Esophagus muscularis mucosa (tissue), 4 donors: ENCODE measurements around the gene TUT7.

ENCODE experiments used
- CTCF ChIP-seq, 3 experiments: fragments of 200-600 bp in 2 of 3; fragments of 450-650 bp in 1 of 3; sonication (generic) in 2 of 3; IDR thresholded peaks; one replicate each; pipeline ENCODE4 v1.5.1; 2017 to 2019; ENCODE audit warnings: antibody characterized with exemption in 3 of 3, mild to moderate bottlenecking in 2 of 3, moderate library complexity in 1 of 3
- EP300 ChIP-seq: sonication (generic); formaldehyde crosslinking; IDR thresholded peaks from one replicate; pipeline ENCODE4 v1.6.1; 2017; ENCODE audit warnings: antibody characterized with exemption
- POLR2A ChIP-seq: fragments of 450-650 bp; IDR thresholded peaks from one replicate; pipeline ENCODE4 v1.6.1; 2017; ENCODE audit warnings: antibody characterized with exemption, moderate library complexity, mild to moderate bottlenecking, low read depth
- POLR2AphosphoS5 ChIP-seq, 2 donors: sonication (generic); formaldehyde crosslinking; IDR thresholded peaks; one replicate each; pipeline ENCODE4 v1.6.1; 2017; ENCODE audit warnings: antibody characterized with exemption in 2 of 2

GRCh38 chr9:86300701-86301100 lies 53.5 kb downstream of the TUT7 start:
- TF ChIP-seq POLR2AphosphoS5 (IDR thresholded peaks at IDR 0.05) (no peak), POLR2A (no peak), CTCF (IDR thresholded peaks at IDR 0.05) (no peak), EP300 (no peak)
